Right lobe of liver (tissue), 4 donors: ENCODE data around the gene GSG1L.

ENCODE experiments used
- POLR2A ChIP-seq: fragments of 450-650 bp; IDR thresholded peaks from one replicate; pipeline ENCODE4 v1.6.1; 2017; ENCODE audit warnings: antibody characterized with exemption, mild to moderate bottlenecking
- TF ChIP-seq, protein P1 (sequence below), 4 donors: fragments of 200-600 bp in 3 of 4; fragments of 450-650 bp in 1 of 4; IDR thresholded peaks; one replicate each; pipeline versions ENCODE4 v1.5.1 to v1.8.0; 2016 to 2022; ENCODE audit warnings: antibody characterized with exemption in 4 of 4, mild to moderate bottlenecking in 2 of 4
- donor health status: DM: no; HTN: no; CAD: no.
- donor health status: DM: no; HTN: no; CAD: no.
- donor health status: DM: no; HTN: yes; CAD: no.

DNA sequence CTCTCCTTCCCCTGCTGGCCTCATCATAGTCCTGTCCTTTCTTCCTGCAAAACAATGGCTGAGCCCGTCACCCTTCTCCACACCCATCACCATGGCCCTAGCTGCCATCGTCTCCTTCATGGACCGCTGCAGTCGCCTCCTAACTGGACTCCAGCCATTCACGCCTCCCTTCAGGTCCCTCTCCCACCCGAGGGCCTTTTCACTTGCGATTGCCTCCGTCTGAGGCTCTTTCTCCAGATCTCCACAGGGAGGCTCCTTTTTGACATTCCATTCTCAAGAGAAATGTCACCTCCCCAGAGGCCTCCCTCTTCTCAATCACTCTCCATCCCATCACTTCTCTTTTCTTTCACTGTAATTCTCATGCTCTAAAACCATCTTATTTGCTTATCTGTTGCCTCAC is 23.5 kb downstream of the GSG1L start:
- TF ChIP-seq, protein P1, sequence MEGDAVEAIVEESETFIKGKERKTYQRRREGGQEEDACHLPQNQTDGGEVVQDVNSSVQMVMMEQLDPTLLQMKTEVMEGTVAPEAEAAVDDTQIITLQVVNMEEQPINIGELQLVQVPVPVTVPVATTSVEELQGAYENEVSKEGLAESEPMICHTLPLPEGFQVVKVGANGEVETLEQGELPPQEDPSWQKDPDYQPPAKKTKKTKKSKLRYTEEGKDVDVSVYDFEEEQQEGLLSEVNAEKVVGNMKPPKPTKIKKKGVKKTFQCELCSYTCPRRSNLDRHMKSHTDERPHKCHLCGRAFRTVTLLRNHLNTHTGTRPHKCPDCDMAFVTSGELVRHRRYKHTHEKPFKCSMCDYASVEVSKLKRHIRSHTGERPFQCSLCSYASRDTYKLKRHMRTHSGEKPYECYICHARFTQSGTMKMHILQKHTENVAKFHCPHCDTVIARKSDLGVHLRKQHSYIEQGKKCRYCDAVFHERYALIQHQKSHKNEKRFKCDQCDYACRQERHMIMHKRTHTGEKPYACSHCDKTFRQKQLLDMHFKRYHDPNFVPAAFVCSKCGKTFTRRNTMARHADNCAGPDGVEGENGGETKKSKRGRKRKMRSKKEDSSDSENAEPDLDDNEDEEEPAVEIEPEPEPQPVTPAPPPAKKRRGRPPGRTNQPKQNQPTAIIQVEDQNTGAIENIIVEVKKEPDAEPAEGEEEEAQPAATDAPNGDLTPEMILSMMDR (IDR thresholded peaks at IDR 0.05), result no peak
- TF ChIP-seq POLR2A, result no peak
